GM19455 (cell line): ENCODE data around the gene USP17L21.
"Not testable (repeated sequence)": the region's sequence is repeated elsewhere in the genome, so short reads cannot be mapped to it uniquely, and the experiment has no call there.

Experiments
- ATAC-seq: cut with Tn5 transposase; IDR thresholded peaks from one replicate; pipeline ENCODE4 v1.9.1; 2021; ENCODE audit not compliant: unreplicated experiment

USP17L21 gene, protein sequence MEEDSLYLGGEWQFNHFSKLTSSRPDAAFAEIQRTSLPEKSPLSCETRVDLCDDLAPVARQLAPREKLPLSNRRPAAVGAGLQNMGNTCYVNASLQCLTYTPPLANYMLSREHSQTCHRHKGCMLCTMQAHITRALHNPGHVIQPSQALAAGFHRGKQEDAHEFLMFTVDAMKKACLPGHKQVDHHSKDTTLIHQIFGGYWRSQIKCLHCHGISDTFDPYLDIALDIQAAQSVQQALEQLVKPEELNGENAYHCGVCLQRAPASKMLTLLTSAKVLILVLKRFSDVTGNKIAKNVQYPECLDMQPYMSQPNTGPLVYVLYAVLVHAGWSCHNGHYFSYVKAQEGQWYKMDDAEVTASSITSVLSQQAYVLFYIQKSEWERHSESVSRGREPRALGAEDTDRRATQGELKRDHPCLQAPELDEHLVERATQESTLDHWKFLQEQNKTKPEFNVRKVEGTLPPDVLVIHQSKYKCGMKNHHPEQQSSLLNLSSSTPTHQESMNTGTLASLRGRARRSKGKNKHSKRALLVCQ

GRCh38 chr4:9262572-9262971, at the start of gene USP17L21:
USP17L21 (plus strand) TSS chr4:9262872; CDS start chr4:9262872, 0 bp downstream.
- ATAC-seq, result not testable (repeated sequence)

GRCh38 chr4:9214701-9215100, 48.0 kb upstream of the USP17L21 start:
- not testable (repeated sequence) for ATAC-seq

- ATAC-seq, result not testable (repeated sequence)
Observed at GRCh38 chr4:9215105-9215504, 47.6 kb upstream of the USP17L21 start, which contains the start of gene USP17L11. USP17L11 (plus strand) TSS chr4:9215405; CDS start chr4:9215405, 0 bp downstream.

DNA sequence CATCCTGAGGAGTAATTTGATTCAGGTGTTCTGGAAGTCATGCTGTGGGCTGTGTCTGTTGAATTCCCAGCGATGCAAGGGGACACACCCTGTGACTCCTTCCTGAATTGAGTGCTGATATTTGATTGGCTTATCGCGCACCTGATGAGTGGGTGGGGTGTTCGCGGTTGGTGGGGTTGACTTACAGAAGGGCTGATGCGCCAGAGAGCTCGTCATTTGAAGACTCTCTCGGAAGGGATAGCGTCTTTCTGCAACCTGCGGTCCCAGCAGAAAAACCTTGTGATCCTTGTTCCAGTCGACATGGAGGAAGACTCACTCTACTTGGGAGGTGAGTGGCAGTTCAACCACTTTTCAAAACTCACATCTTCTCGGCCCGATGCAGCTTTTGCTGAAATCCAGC, 42.8 kb upstream of the USP17L21 start, which contains the start of gene USP17L12:
USP17L12 (plus strand) TSS at position 301 of the 400 bp plus-strand sequence; CDS start at position 301, 0 bp downstream.
- not testable (repeated sequence) for ATAC-seq

- ATAC-seq, result not testable (repeated sequence)
Observed at GRCh38 chr4:9224596-9224995, 38.1 kb upstream of the USP17L21 start, which contains the start of gene USP17L13. USP17L13 (plus strand) TSS chr4:9224896; CDS start chr4:9224896, 0 bp downstream.

DNA sequence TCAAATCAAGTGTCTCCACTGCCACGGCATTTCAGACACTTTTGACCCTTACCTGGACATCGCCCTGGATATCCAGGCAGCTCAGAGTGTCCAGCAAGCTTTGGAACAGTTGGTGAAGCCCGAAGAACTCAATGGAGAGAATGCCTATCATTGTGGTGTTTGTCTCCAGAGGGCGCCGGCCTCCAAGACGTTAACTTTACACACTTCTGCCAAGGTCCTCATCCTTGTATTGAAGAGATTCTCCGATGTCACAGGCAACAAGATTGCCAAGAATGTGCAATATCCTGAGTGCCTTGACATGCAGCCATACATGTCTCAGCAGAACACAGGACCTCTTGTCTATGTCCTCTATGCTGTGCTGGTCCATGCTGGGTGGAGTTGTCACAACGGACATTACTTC, 32.4 kb upstream of the USP17L21 start:
- ATAC-seq, result not testable (repeated sequence)

DNA sequence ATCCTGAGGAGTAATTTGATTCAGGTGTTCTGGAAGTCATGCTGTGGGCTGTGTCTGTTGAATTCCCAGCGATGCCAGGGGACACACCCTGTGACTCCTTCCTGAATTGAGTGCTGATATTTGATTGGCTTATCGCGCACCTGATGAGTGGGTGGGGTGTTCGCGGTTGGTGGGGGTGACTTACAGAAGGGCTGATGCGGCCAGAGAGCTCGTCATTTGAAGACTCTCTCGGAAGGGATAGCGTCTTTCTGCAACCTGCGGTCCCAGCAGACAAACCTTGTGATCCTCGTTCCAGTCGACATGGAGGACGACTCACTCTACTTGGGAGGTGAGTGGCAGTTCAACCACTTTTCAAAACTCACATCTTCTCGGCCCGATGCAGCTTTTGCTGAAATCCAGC, 28.6 kb upstream of the USP17L21 start, which contains the start of gene USP17L15:
USP17L15 (plus strand) TSS at position 301 of the 400 bp plus-strand sequence; CDS start at position 301, 0 bp downstream.
- not testable (repeated sequence) for ATAC-seq

GRCh38 chr4:9238461-9238860, 24.2 kb upstream of the USP17L21 start:
- not testable (repeated sequence) for ATAC-seq

GRCh38 chr4:9243579-9243978, 19.1 kb upstream of the USP17L21 start, which contains the start of gene USP17L17:
USP17L17 (plus strand) TSS chr4:9243879; CDS start chr4:9243879, 0 bp downstream.
- ATAC-seq, result not testable (repeated sequence)

DNA sequence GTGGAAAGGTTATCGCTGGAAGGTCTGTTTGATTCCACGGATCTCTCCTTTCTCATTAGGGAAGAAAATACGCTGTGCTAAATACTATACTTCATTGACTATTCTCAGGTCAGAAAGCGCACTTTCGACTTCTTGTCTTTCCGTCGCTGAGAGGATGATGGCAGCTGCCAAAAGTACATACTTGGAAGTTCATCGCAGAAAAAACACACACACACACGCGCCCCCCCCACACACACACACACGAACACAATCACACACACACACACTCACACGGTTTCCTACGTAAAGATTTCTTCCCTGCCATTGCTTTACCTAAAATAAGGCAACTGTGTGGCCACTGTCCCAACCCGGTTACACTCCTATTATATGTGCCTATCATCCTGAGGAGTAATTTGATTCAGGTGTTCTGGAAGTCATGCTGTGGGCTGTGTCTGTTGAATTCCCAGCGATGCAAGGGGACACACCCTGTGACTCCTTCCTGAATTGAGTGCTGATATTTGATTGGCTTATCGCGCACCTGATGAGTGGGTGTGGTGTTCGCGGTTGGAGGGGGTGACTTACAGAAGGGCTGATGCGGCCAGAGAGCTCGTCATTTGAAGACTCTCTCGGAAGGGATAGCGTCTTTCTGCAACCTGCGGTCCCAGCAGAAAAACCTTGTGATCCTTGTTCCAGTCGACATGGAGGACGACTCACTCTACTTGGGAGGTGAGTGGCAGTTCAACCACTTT, 14.6 kb upstream of the USP17L21 start, which contains the start of gene USP17L18:
USP17L18 (plus strand) TSS at position 678 of the 728 bp plus-strand sequence; CDS start at position 678, 0 bp downstream.
- ATAC-seq, result not testable (repeated sequence)

- ATAC-seq, result not testable (repeated sequence)
Observed at GRCh38 chr4:9253078-9253477, 9.6 kb upstream of the USP17L21 start, which contains the start of gene USP17L19. USP17L19 (plus strand) TSS chr4:9253378; CDS start chr4:9253378, 0 bp downstream.

DNA sequence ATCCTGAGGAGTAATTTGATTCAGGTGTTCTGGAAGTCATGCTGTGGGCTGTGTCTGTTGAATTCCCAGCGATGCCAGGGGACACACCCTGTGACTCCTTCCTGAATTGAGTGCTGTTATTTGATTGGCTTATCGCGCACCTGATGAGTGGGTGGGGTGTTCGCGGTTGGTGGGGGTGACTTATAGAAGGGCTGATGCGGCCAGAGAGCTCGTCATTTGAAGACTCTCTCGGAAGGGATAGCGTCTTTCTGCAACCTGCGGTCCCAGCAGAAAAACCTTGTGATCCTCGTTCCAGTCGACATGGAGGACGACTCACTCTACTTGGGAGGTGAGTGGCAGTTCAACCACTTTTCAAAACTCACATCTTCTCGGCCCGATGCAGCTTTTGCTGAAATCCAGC, 4.8 kb upstream of the USP17L21 start, which contains the start of gene USP17L20:
USP17L20 (plus strand) TSS at position 301 of the 400 bp plus-strand sequence; CDS start at position 301, 0 bp downstream.
- not testable (repeated sequence) for ATAC-seq

DNA sequence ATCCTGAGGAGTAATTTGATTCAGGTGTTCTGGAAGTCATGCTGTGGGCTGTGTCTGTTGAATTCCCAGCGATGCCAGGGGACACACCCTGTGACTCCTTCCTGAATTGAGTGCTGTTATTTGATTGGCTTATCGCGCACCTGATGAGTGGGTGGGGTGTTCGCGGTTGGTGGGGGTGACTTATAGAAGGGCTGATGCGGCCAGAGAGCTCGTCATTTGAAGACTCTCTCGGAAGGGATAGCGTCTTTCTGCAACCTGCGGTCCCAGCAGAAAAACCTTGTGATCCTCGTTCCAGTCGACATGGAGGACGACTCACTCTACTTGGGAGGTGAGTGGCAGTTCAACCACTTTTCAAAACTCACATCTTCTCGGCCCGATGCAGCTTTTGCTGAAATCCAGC, 4.6 kb downstream of the USP17L21 start, which contains the start of gene USP17L22:
USP17L22 (plus strand) TSS at position 301 of the 400 bp plus-strand sequence; CDS start at position 301, 0 bp downstream.
- ATAC-seq, result not testable (repeated sequence)

GRCh38 chr4:9271719-9272118, 9.0 kb downstream of the USP17L21 start:
- not testable (repeated sequence) for ATAC-seq
